Activated CD4-positive, CD25-positive, alpha-beta regulatory T cell treated with anti-CD3 and anti-CD28 coated beads, Interleukin-2, amount 50 U/mL, for 72 hours (primary cell): ENCODE results near the gene RNF4.
A peak's percentile ranks its signal among the peaks of the same experiment; 100 is the strongest.
"Not testable (repeated sequence)": the region's sequence is repeated elsewhere in the genome, so short reads cannot be mapped to it uniquely, and the experiment has no call there.

Experiments used
- DNase-seq: peaks from one replicate; pipeline ENCODE4 v3.0.0; 2021

The RNF4 gene, protein sequence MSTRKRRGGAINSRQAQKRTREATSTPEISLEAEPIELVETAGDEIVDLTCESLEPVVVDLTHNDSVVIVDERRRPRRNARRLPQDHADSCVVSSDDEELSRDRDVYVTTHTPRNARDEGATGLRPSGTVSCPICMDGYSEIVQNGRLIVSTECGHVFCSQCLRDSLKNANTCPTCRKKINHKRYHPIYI

DNA sequence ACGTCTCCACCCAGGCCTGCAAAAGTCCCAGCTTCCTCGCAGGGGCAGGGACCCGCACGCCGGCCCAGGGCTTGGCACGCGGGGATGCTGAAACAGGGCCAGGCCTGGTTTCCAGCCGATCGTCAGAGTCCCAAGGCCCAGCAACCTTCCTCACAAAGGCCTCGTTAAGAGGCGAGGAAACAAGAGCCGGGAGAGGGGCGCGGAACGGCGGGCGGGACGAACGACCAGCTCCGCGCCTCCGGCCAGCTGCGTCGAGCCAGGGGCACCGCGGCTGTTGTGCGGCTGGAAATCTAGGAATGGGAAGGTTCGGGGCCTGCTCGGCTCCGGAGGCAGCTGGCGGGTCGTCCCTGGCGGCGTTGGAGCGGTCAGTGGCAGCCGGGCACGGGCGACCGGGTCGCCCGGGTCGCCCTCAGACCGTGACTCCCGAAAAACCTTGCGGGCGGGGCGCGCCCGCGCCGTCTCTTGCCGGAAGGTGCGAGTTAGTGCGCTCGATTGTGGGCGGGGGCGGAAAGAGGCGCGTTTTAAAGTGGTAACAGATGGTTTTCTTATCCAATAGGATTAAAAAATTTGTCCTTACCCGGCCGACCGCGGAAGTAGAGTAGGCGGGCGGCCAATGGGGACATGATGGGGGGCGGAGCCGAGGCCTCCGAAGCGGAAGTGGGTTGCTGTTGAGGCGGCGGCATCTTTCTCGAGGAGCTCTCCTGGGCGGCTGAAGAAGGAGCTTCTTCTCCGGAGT is at the start of gene RNF4:
Gene RNF4 (plus strand): TSS at position 651 of the 736 bp plus-strand sequence. CDS start 21,388 bp downstream, outside the sequence.
- peak; percentile 93 for DNase-seq

DNA sequence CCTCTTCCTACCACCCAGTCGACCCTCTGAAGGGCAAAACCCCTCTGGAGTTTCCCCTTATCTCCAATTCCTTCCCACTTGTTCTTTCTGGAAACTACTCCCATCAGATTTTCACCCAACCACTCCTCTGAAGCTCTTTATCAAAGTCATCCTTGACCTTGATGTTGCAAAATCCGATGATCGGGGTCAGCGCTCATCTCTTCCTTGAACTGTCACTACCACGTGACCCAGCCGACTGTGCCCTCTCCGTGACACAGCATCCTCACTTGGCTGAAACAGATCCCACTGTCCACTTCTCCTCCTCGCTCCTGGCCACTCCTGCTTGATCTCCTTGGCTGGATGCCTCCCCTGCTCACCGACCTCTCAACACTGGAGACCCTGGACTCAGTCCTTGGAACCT is 49.1 kb upstream of the RNF4 start:
- no peak for DNase-seq

DNA sequence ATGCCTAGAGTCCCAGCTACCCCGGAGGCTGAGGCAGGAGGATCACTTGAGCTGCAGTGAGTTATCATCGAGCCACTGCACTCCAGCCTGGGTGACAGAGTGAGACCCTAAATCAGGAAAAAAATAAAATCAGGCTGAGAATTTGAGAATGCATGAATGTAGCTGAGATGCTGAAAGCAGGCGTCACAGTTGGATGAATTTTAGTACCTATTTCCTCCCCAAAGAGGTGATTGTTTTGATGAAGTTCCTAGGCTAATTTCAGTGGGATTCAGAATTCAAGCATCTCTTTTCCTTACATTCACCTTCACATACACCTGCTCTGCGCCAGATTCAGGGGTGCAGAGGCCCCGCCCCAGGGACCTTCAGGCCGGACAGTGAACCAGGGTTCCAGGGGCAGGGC is 47.0 kb upstream of the RNF4 start:
- no peak for DNase-seq

DNA sequence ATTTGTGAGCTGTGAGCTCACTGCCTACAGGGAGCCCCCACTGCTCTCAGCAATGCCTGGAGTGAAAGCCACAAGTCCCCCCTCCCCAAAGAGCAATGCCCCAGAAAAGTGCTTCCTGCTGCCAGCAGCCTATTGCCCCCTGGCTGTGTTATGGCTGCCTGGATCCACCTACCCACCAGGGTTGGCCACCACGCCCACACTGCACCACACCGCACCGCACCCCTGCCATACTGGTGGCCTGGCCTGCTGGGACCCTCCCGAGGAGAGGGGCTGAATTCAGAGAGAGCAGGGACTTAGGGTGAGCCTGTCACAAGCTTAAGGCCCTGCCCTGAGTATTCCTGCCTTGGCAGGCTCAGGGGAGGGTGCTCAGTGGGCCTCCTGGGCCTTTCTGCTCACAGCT is 45.8 kb upstream of the RNF4 start:
- no peak for DNase-seq

DNA sequence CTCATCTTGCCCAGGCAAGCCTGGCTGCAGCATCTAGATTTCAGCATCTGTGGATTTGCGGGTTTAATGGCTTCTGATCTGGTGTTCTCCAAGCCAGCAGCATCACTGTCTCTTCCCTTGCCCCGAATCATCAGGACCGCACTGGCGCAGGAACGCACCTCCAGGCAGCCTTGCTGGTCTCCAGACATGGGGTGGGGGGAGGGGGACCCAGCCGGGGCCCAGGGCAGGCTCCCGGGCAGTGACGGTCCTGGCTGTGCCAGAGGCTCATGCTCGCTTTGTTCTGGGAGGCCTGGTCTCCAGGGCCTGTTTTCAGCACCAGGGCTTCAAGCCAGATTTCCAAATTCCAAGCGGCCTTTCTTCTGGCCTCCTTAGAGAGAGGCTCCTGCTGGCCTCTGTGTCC is 45.2 kb upstream of the RNF4 start:
- DNase-seq: no peak

GRCh38 chr4:2424581-2424980 is 44.3 kb upstream of the RNF4 start:
- no peak for DNase-seq

DNA sequence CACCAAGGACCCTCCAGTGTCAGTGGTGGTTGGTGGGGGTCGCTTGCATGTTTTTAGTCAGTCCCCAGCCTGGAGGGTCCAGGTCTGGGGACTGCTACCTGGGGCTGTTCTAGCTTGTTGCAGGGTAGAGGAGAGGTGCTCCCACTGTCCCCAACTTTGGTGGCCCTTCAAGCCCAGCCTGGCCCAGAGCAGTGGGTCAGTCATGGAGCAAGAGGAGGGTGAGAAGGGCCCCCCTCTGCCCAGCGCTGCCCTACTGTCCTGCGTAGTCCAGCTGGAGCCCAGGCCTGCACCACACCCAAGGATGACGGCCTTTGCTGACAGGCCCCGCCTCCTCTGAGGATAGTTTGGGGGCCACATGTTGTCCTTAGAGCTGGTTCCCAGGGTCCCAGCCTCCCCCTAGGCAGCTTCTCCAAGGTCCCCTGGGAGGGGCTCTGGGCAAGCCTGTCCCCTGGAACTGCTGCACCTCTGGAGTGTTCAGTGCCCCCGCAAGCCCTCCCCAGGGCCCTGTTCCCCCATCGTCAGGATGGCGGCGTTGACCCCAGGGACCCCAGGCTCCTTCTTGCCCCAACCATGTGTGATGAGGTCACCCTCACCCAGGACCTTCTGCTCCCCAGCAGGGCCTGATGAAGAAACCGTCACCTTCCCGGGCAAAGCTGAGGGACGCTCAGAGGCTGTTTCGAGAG is 43.4 kb upstream of the RNF4 start:
- DNase-seq: no peak

DNA sequence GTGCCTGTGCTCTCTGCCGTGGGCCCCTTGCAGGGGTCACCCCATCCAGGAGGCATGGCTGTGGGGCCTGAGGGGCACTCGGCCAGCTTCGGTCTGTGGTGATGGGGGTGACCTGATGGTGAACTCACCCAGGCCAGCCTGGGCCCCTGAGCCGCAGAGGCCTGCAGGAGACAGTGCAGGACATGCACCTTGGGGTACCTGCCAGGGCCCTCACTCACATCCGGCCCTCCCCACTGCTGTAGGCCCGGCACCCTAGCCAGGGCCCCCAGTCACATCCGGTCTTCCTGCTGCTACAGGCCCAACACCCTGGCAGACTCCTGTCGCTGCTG is 42.9 kb upstream of the RNF4 start:
- DNase-seq: no peak

GRCh38 chr4:2426711-2427275 is 42.1 kb upstream of the RNF4 start:
- no peak for DNase-seq

DNA sequence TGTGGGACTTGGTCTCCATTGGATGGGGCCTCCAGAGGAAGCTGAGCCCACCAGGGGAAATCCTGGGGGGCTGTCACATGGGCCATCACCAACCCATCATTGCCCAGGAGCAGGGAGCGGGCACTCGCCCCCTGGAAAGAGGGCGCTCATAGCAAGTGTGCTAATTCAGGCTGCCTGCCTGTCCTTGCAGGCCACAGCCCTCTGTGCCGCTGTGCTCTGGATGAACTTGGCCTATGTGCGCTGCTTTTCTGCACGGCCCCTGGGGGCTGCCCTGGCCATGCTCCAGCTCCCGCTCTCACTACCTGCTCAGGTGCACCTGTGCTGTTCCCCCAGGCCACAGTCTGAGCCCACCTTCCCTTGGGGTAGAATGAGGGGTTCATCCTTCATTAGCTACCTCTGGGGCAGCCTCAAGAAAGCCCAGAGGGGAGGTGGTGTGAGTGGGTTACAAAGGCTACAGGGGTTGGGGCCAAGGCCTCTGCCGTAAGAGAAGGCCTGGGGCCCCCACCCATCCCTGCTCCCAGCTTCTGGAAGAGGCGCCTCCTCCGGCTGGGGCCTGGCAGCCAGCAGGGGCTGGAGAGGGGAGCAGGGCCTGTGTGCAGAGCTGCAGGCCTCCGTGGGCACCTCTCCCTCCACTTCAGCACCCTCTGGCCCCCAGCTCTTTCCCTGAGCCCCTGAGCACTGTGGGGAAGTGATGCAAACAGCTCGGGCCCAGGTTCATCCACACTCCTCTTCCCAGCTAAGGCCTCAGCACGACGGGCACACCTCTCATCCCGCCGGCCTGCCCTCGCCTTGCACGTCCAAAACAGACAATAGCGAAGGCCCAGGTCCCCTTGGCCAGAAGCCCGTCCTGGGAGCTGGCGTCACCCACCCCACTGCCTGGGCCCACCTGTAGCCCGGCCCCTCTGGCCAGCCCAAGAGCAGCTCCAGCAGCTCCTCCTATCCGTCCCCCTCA is 41.2 kb upstream of the RNF4 start:
- no peak for DNase-seq

DNA sequence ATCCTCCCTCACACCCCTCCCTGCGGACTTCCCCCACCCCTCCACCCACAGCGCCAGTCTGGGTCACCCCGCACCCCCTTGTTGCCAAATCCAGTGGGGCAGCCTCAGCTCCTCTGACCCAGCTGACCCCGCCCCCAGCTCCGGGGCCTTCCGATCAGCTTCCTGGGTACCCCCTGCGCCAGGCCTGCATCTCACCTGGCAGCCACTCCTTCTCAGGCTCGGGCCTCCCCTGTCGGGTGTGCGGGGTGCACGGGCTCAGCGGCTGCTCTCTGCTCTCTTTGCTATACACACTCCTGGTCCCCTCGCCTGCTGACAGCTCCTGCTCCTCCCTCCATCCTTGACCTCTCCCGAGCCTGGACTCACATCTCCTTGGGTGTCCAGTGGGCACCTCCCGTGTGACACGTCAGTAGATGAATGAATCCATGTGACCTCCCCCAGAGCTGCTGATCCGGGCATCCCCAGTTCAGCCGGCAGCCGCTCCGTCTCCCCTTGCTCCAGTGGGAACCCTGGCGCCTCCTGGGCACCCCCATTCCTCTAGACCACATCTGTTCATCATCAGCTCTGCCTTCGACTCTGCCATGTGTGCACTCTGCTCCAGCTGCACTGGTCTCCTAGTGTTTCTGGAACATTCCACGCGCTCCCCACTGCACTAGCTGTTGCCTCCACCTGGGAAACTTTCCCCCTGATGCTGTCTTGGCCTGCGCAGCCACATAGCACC is 40.3 kb upstream of the RNF4 start:
- no peak for DNase-seq

GRCh38 chr4:2429945-2430757 is 38.8 kb upstream of the RNF4 start:
- DNase-seq: not testable (repeated sequence)

GRCh38 chr4:2432004-2432403 is 36.9 kb upstream of the RNF4 start:
- no peak for DNase-seq

- DNase-seq: no peak
These were observed 35.8 kb upstream of the RNF4 start for GRCh38 chr4:2432991-2433530.

DNA sequence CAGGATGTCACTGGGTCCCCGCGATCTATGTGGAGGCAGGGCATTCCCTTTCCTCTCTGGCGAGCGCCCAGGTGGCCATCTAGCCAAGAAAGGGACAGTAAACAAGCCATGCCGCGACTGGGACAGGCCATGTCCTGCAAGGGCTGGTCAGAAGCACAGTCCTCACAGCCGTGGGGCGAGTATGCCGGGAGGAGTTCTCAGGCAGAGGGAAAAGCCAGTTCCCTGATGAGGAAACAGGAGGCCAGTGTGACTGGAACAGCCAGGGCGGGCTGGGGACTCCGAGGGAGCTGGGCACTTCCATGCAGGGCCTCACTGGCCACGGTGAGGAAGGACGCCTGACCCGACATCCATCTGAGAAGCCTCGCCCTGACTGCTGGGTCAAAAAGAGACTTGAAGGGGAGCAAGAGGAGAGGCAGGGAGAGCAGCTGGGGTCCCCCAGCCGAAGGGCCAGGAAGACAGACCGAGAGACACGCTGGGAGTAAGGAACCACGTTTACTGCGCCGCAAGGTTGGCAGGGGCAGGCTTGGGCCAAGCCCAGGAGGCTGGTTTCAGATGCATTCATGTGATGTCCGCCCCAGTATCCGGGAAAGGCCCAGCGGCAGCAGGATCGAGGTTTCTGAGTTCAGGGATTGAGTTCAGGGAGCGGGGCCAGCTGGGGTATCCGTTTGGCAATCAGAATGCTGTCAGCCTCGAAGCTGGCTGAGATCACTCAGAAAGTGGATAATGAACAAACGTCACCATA is 35.1 kb upstream of the RNF4 start:
- no peak for DNase-seq

DNA sequence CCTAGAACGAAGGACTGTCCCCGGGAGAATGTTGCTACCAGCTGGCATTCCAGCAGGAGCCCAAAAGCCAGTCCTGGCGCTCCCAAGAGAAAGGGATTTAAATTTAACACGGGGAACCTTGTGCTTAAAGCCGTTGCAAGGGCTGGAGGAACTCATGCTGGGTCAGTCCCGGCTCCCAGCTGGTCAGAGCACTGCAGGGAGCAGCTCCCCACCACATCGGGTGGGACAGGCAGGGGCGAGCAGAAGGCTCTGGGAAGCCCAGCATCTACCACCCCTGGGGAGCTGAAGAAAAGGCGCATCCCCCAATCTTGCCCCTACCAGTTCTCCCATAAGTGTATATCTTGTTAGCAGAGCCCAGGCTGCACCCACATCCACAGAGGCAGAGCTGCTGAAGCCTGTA is 34.5 kb upstream of the RNF4 start:
- DNase-seq: no peak

GRCh38 chr4:2436301-2436700 is 32.6 kb upstream of the RNF4 start:
- no peak for DNase-seq

GRCh38 chr4:2436761-2437474 is 32.0 kb upstream of the RNF4 start:
- no peak for DNase-seq

- no peak for DNase-seq
These were observed 31.3 kb upstream of the RNF4 start for GRCh38 chr4:2437475-2438215.
